ENCODE measurements around the gene TOMM40L.
A peak's percentile ranks its signal among the peaks of the same experiment; 100 is the strongest.
"Not testable (repeated sequence)": the region's sequence is repeated elsewhere in the genome, so short reads cannot be mapped to it uniquely, and the experiment has no call there.

The TOMM40L gene

DNA sequence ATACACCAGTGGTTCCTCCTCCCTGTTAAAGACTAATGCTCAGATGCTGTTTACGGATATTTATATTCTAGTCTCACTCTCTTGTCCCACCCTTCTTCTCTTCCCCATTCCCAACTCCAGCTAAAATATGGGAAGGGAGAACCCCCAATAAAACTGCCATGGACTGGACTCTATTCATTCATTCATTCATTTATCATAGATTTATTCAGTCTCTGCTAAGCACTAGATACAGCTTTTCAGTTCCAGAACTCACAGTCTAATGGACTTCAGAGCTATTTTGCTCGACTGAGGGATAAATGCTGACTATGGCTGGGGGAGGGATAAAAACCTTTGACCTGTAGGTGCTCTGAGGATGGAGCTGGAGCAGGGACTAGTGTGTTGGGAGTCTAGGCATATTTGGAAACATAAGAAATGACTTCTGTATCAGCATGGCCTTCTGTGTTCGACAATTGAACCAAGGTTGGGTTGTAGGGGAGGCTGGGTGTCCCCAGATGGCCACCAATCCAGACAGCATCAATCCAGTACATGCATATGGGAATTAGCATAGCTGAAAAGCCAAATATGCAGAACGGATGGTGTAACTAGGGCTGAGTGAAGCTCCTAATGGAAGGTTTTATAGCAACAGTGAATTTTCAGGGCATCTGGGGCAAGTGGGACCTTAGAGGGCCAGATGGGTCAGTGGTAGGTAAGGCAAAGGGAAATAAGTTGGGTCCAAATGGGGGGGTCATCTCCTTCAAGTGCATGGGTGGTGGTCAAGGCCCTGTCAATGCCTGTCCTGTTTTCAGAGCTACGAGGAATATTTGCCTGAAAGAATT, 6.6 kb upstream of the TOMM40L start:
- WGBS (ENCODE audit: insufficient coverage) = 100% methylated on average over 5 of the region's 5 CpGs
- ChIA-PET POLR2A (interaction anchor here (1.6 kb wide), 1 partner anchor 9 kb away, joined by 4 read pairs; no protein-coding TSS in a partner anchor), CTCF (interaction anchor here (0.9 to 16.6 kb wide), 11 partner anchors 9 to 163 kb away, joined by 3 to 316 read pairs (median 4); partner anchors contain the start of genes CFAP126 and NDUFS2)
- H3K4me3 ChIP-seq (ENCODE audit: control insufficient read depth in 1 of 7, extremely low read depth in 1 of 7, insufficient read depth in 4 of 7, low read depth in 2 of 7, low read length in 6 of 7) = no peak overlapping the region
- H3K4me1 ChIP-seq (ENCODE audit: control extremely low read depth in 1 of 4, control insufficient read depth in 4 of 4, insufficient read depth in 4 of 4, low read length in 3 of 4) = peaks cover 6 to 42% (median 29%) of the 10 kb centered on the region in 4 experiments
- H3K9me3 ChIP-seq (ENCODE audit: control extremely low read depth in 1 of 5, control insufficient read depth in 4 of 5, insufficient read depth in 2 of 5, low read depth in 1 of 5, low read length in 4 of 5) = no peaks in the 10 kb centered on the region
- H3K27ac ChIP-seq (ENCODE audit: insufficient read depth in 1 of 2, low read depth in 1 of 2, low read length in 2 of 2, poor library complexity in 1 of 2, severe bottlenecking in 2 of 2) = no peak overlapping the region
- no peaks in the 10 kb centered on the region for H3K27me3 ChIP-seq (replicated peaks in 2 of 5; ENCODE audit: control insufficient read depth in 4 of 5, insufficient read depth in 5 of 5, low read length in 4 of 5)
- H3K36me3 ChIP-seq (ENCODE audit: control insufficient read depth in 4 of 4, insufficient read depth in 4 of 4, low read length in 3 of 4) = peaks cover 0 to 16% (median 1%) of the 10 kb centered on the region in 4 experiments
- DNase-seq = no peak

- 90% methylated on average over 3 of the region's 5 CpGs for WGBS (ENCODE audit: insufficient coverage)
- Histone ChIP-seq H3K4me1 (ENCODE audit: control extremely low read depth in 1 of 4, control insufficient read depth in 4 of 4, insufficient read depth in 4 of 4, low read length in 3 of 4) (peaks cover 6 to 37% (median 25%) of the 10 kb centered on the region in 4 experiments), H3K36me3 (ENCODE audit: control insufficient read depth in 4 of 4, insufficient read depth in 4 of 4, low read length in 3 of 4) (peaks cover 0 to 14% (median 0%) of the 10 kb centered on the region in 4 experiments), H3K27me3 (replicated peaks in 2 of 5; ENCODE audit: control insufficient read depth in 4 of 5, insufficient read depth in 5 of 5, low read length in 4 of 5) (no peaks in the 10 kb centered on the region), H3K4me3 (ENCODE audit: control insufficient read depth in 1 of 7, extremely low read depth in 1 of 7, insufficient read depth in 4 of 7, low read depth in 2 of 7, low read length in 6 of 7) (no peak overlapping the region), H3K9me3 (ENCODE audit: control extremely low read depth in 1 of 5, control insufficient read depth in 4 of 5, insufficient read depth in 2 of 5, low read depth in 1 of 5, low read length in 4 of 5) (no peaks in the 10 kb centered on the region), H3K27ac (ENCODE audit: insufficient read depth in 1 of 2, low read depth in 1 of 2, low read length in 2 of 2, poor library complexity in 1 of 2, severe bottlenecking in 2 of 2) (no peak overlapping the region)
- CTCF ChIA-PET = interaction anchor here (1.0 to 16.6 kb wide), 9 partner anchors 8 to 155 kb away, joined by 3 to 316 read pairs (median 4); partner anchors contain the start of genes CFAP126 and NDUFS2
- no peak for DNase-seq
- POLR2A ChIA-PET = interaction anchor here (1.6 kb wide), 1 partner anchor 8 kb away, joined by 4 read pairs; no protein-coding TSS in a partner anchor
Observed at GRCh38 chr1:161220002-161220401, 5.9 kb upstream of the TOMM40L start.

GRCh38 chr1:161222175-161223019, 3.5 kb upstream of the TOMM40L start:
- H3K4me1 ChIP-seq (ENCODE audit: control extremely low read depth in 1 of 4, control insufficient read depth in 4 of 4, insufficient read depth in 4 of 4, low read length in 3 of 4) = peaks cover 2 to 30% (median 23%) of the 10 kb centered on the region in 4 experiments
- DNase-seq = no peak
- no peaks in the 10 kb centered on the region for H3K9me3 ChIP-seq (ENCODE audit: control extremely low read depth in 1 of 5, control insufficient read depth in 4 of 5, insufficient read depth in 2 of 5, low read depth in 1 of 5, low read length in 4 of 5)
- H3K4me3 ChIP-seq (ENCODE audit: control insufficient read depth in 1 of 7, extremely low read depth in 1 of 7, insufficient read depth in 4 of 7, low read depth in 2 of 7, low read length in 6 of 7) = no peak overlapping the region
- CTCF ChIA-PET = interaction anchor here (0.6 to 16.6 kb wide), 17 partner anchors 15 to 168 kb away, joined by 3 to 316 read pairs (median 3); partner anchors contain the start of genes ADAMTS4, CFAP126 and NDUFS2
- 97% methylated on average over 4 of the region's 6 CpGs for WGBS (ENCODE audit: insufficient coverage)
- H3K27me3 ChIP-seq (replicated peaks in 2 of 5; ENCODE audit: control insufficient read depth in 4 of 5, insufficient read depth in 5 of 5, low read length in 4 of 5) = no peaks in the 10 kb centered on the region
- no peak overlapping the region for H3K27ac ChIP-seq (ENCODE audit: insufficient read depth in 1 of 2, low read depth in 1 of 2, low read length in 2 of 2, poor library complexity in 1 of 2, severe bottlenecking in 2 of 2)
- H3K36me3 ChIP-seq (ENCODE audit: control insufficient read depth in 4 of 4, insufficient read depth in 4 of 4, low read length in 3 of 4) = peaks cover 0 to 14% (median 0%) of the 10 kb centered on the region in 4 experiments
- POLR2A ChIA-PET = interaction anchor here (0.5 to 0.6 kb wide), 2 partner anchors 64 to 938 kb away, joined by 3 read pairs; no protein-coding TSS in a partner anchor

DNA sequence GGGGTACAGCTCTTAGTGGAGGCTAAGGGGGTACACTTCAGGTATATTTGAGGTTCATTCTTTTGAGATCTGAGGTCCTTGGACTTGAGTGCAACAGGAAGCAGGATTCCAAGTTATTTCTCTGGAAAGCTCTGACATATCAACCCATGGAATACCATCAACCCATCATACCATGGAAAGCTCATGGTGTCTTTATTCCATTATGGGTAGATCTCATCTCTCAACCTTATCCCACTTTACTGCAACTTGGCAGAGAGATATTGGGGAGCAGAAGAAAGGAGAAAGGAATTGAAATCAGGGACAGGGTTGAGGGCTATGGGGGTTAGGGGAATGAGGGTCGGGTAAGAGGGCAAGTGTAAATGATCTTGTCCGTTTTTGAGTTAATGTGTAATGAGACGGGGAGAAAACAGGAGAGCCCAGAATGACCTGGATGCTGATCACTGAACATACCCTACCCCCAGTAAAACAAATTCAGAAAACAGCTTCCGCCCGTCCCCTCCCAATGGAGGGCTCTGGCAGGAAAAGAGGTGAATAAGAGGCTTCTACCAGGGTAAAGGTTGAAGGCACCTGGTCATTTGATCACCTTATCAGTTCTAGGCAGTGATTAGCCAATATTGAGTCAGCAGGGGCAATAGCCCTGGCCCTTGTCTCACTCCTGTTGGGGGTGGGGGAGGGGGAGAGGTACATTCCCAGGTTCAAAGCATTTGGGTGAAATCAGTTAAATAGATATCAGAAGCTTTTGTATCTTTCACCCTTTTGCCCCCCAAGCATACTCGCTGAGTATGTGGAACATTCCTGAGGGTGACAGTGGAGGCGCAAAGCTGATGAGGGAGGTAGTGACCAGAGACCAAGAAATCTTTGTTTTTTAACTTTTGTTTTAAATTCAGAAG, 1.8 kb upstream of the TOMM40L start:
- H3K4me3 ChIP-seq (ENCODE audit: control insufficient read depth in 1 of 7, extremely low read depth in 1 of 7, insufficient read depth in 4 of 7, low read depth in 2 of 7, low read length in 6 of 7) = no peak overlapping the region
- ChIA-PET CTCF (interaction anchor here (0.6 to 16.6 kb wide), 13 partner anchors 8 to 158 kb away, joined by 3 to 316 read pairs (median 5); partner anchors contain the start of genes CFAP126 and NDUFS2), POLR2A (interaction anchor here (0.7 kb wide), 1 partner anchor 89 kb away, joined by 3 read pairs; no protein-coding TSS in a partner anchor)
- 100% methylated on average over 2 of the region's 7 CpGs for WGBS (ENCODE audit: insufficient coverage)
- peaks cover under 1 to 19% (median 5%) of the 10 kb centered on the region in 4 experiments for H3K36me3 ChIP-seq (ENCODE audit: control insufficient read depth in 4 of 4, insufficient read depth in 4 of 4, low read length in 3 of 4)
- DNase-seq = no peak
- peaks cover 2 to 33% (median 30%) of the 10 kb centered on the region in 4 experiments for H3K4me1 ChIP-seq (ENCODE audit: control extremely low read depth in 1 of 4, control insufficient read depth in 4 of 4, insufficient read depth in 4 of 4, low read length in 3 of 4)
- no peaks in the 10 kb centered on the region for H3K9me3 ChIP-seq (ENCODE audit: control extremely low read depth in 1 of 5, control insufficient read depth in 4 of 5, insufficient read depth in 2 of 5, low read depth in 1 of 5, low read length in 4 of 5)
- no peak overlapping the region for H3K27ac ChIP-seq (ENCODE audit: insufficient read depth in 1 of 2, low read depth in 1 of 2, low read length in 2 of 2, poor library complexity in 1 of 2, severe bottlenecking in 2 of 2)
- no peaks in the 10 kb centered on the region for H3K27me3 ChIP-seq (replicated peaks in 2 of 5; ENCODE audit: control insufficient read depth in 4 of 5, insufficient read depth in 5 of 5, low read length in 4 of 5)

GRCh38 chr1:161224695-161225087, 1.2 kb upstream of the TOMM40L start:
- H3K4me3 ChIP-seq (ENCODE audit: control insufficient read depth in 1 of 7, extremely low read depth in 1 of 7, insufficient read depth in 4 of 7, low read depth in 2 of 7, low read length in 6 of 7); H3K27ac ChIP-seq (ENCODE audit: insufficient read depth in 1 of 2, low read depth in 1 of 2, low read length in 2 of 2, poor library complexity in 1 of 2, severe bottlenecking in 2 of 2); H3K9me3 ChIP-seq (ENCODE audit: control extremely low read depth in 1 of 5, control insufficient read depth in 4 of 5, insufficient read depth in 2 of 5, low read depth in 1 of 5, low read length in 4 of 5); DNase-seq; H3K27me3 ChIP-seq (replicated peaks in 2 of 5; ENCODE audit: control insufficient read depth in 4 of 5, insufficient read depth in 5 of 5, low read length in 4 of 5): not testable (repeated sequence)
- H3K36me3 ChIP-seq (ENCODE audit: control insufficient read depth in 4 of 4, insufficient read depth in 4 of 4, low read length in 3 of 4) = peaks cover 4 to 19% (median 10%) of the 10 kb centered on the region in 4 experiments
- H3K4me1 ChIP-seq (ENCODE audit: control extremely low read depth in 1 of 4, control insufficient read depth in 4 of 4, insufficient read depth in 4 of 4, low read length in 3 of 4) = peaks cover 2 to 33% (median 30%) of the 10 kb centered on the region in 4 experiments
- 100% methylated on average over 12 of the region's 13 CpGs for WGBS (ENCODE audit: insufficient coverage)
- ChIA-PET CTCF (interaction anchor here (0.8 to 16.6 kb wide), 11 partner anchors 8 to 157 kb away, joined by 3 to 316 read pairs (median 9); partner anchors contain the start of genes NDUFS2 and SDHC), POLR2A (interaction anchor here (0.7 kb wide), 1 partner anchor 88 kb away, joined by 3 read pairs; no protein-coding TSS in a partner anchor)

- CTCF ChIA-PET = interaction anchor here (0.6 to 16.6 kb wide), 24 partner anchors 9 to 157 kb away, joined by 3 to 316 read pairs (median 8); partner anchors contain the start of genes ADAMTS4, CFAP126, FCER1G and NDUFS2
- Histone ChIP-seq H3K27me3 (replicated peaks in 2 of 5; ENCODE audit: control insufficient read depth in 4 of 5, insufficient read depth in 5 of 5, low read length in 4 of 5) (no peaks in the 10 kb centered on the region), H3K4me1 (ENCODE audit: control extremely low read depth in 1 of 4, control insufficient read depth in 4 of 4, insufficient read depth in 4 of 4, low read length in 3 of 4) (peaks cover 2 to 33% (median 30%) of the 10 kb centered on the region in 4 experiments), H3K36me3 (ENCODE audit: control insufficient read depth in 4 of 4, insufficient read depth in 4 of 4, low read length in 3 of 4) (peaks cover 4 to 20% (median 13%) of the 10 kb centered on the region in 4 experiments), H3K9me3 (ENCODE audit: control extremely low read depth in 1 of 5, control insufficient read depth in 4 of 5, insufficient read depth in 2 of 5, low read depth in 1 of 5, low read length in 4 of 5) (no peaks in the 10 kb centered on the region), H3K4me3 (ENCODE audit: control insufficient read depth in 1 of 7, extremely low read depth in 1 of 7, insufficient read depth in 4 of 7, low read depth in 2 of 7, low read length in 6 of 7) (peak overlapping the region in 2 of 7 experiments; percentile 30 to 34), H3K27ac (ENCODE audit: insufficient read depth in 1 of 2, low read depth in 1 of 2, low read length in 2 of 2, poor library complexity in 1 of 2, severe bottlenecking in 2 of 2) (no peak overlapping the region)
- WGBS (ENCODE audit: insufficient coverage) = 87% methylated on average over 5 of the region's 7 CpGs
- DNase-seq = no peak
- POLR2A ChIA-PET = interaction anchor here (0.7 to 1.1 kb wide), 4 partner anchors 20 to 89 kb away, joined by 3 to 11 read pairs (median 7); partner anchors contain the start of genes NDUFS2 and SDHC
Observed at GRCh38 chr1:161225178-161225533, 704 bp upstream of the TOMM40L start.

Data from common myeloid progenitor, CD34-positive (primary cell).